Hepatocyte (in vitro differentiated cells): ENCODE data around the gene EPHB4. TPM values are rescaled to one million over a fixed set of nuclear protein-coding genes. Genes with fewer than 3 reads are reported as not detected.
"Not testable (repeated sequence)": the region's sequence is repeated elsewhere in the genome, so short reads cannot be mapped to it uniquely, and the experiment has no call there.

Experiments used
- DNase-seq: peaks from one replicate; pipeline ENCODE4 v3.0.0-alpha.2; 2016; ENCODE audit warnings: low spot score
- H2AFZ ChIP-seq: fragments of 200-600 bp; sonication (generic); 2 replicates; pipeline ENCODE4 v1.6.0; 2016; ENCODE audit warnings: antibody characterized with exemption, mild to moderate bottlenecking
- H3K27ac ChIP-seq: fragments of 200-600 bp; sonication (generic); 2 replicates; pipeline ENCODE4 v1.5.1; 2016; ENCODE audit warnings: mild to moderate bottlenecking
- H3K27me3 ChIP-seq: fragments of 200-600 bp; sonication (generic); 2 replicates; pipeline ENCODE4 v1.6.1; 2016
- H3K36me3 ChIP-seq: fragments of 200-600 bp; sonication (generic); replicated peaks from 2 replicates; pipeline ENCODE4 v1.5.1; 2016; ENCODE audit warnings: low read depth; ENCODE audit not compliant: insufficient read depth
- H3K4me1 ChIP-seq: fragments of 200-600 bp; sonication (generic); 2 replicates; pipeline ENCODE4 v1.5.1; 2016; ENCODE audit warnings: mild to moderate bottlenecking, moderate library complexity; ENCODE audit not compliant: insufficient read depth
- H3K4me2 ChIP-seq: fragments of 200-600 bp; sonication (generic); 2 replicates; pipeline ENCODE4 v1.6.0; 2016
- H3K4me3 ChIP-seq: fragments of 200-600 bp; sonication (generic); 2 replicates; pipeline ENCODE4 v1.5.1; 2016; ENCODE audit warnings: mild to moderate bottlenecking
- H3K79me2 ChIP-seq: fragments of 200-600 bp; sonication (generic); 2 replicates; pipeline ENCODE4 v1.6.0; 2017; ENCODE audit warnings: mild to moderate bottlenecking
- H3K9me2 ChIP-seq: fragments of 200-600 bp; sonication (generic); replicated peaks from 2 replicates; pipeline ENCODE4 v1.6.0; 2017; ENCODE audit warnings: mild to moderate bottlenecking; ENCODE audit not compliant: insufficient read depth
- H3K9me3 ChIP-seq: fragments of 200-600 bp; sonication (generic); 2 replicates; pipeline ENCODE4 v1.5.1; 2016; ENCODE audit warnings: low read depth, mild to moderate bottlenecking
- H4K20me1 ChIP-seq: fragments of 200-600 bp; sonication (generic); 2 replicates; pipeline ENCODE4 v1.6.0; 2016; ENCODE audit warnings: mild to moderate bottlenecking; ENCODE audit not compliant: insufficient read depth, poor library complexity, severe bottlenecking
- EZH2 ChIP-seq: fragments of 200-600 bp; sonication (generic); IDR thresholded peaks from 2 replicates; pipeline ENCODE4 v1.6.1; 2016; ENCODE audit warnings: antibody characterized with exemption, mild to moderate bottlenecking, borderline replicate concordance
- EZH2phosphoT487 ChIP-seq: fragments of 200-600 bp; sonication (generic); IDR thresholded peaks from one replicate; pipeline ENCODE4 v1.6.1; 2018; ENCODE audit warnings: antibody characterized with exemption, mild to moderate bottlenecking, low read depth, moderate library complexity; ENCODE audit not compliant: unreplicated experiment, severe bottlenecking
- WGBS: methylation state at CpG from one replicate; pipeline ENCODE4 v1.1.6; 2016; ENCODE audit warnings: low lambda C conversion rate; ENCODE audit errors: missing lambda C conversion rate; 5-methylcytosine and 5-hydroxymethylcytosine counted together
- polyA plus RNA-seq: library from polyadenylated mRNA; unstranded; fragments of >200 nt; fragmentation: Nextera tagmentation; extraction: Ambion mirVana; gene quantifications from 2 replicates; pipeline ENCODE4 v1.2.1, GENCODE V29; 2016
- total RNA-seq: library from RNA; depleted of rRNA; stranded (reverse); fragments of >200 nt; gene quantifications from 2 replicates; pipeline ENCODE4 v1.2.3, GENCODE V29; 2014
- TF ChIP-seq, protein P1 (sequence below): fragments of 200-600 bp; sonication (generic); IDR thresholded peaks from 2 replicates; pipeline ENCODE4 v1.5.1; 2016; ENCODE audit warnings: antibody characterized with exemption, mild to moderate bottlenecking; ENCODE audit not compliant: poor library complexity

The EPHB4 gene
- total and polyA plus RNA-seq, 2 experiments from 2014 or later, result 51.6 to 61.1 TPM

- 89% methylated on average over 16 of the region's 16 CpGs for WGBS
Observed at GRCh38 chr7:100765250-100765649, 62.1 kb downstream of the EPHB4 start.

GRCh38 chr7:100764841-100765240 is 62.5 kb downstream of the EPHB4 start:
- no peaks in the 10 kb centered on the region for H4K20me1 ChIP-seq
- no peaks in the 10 kb centered on the region for H3K4me1 ChIP-seq
- TF ChIP-seq, protein P1, sequence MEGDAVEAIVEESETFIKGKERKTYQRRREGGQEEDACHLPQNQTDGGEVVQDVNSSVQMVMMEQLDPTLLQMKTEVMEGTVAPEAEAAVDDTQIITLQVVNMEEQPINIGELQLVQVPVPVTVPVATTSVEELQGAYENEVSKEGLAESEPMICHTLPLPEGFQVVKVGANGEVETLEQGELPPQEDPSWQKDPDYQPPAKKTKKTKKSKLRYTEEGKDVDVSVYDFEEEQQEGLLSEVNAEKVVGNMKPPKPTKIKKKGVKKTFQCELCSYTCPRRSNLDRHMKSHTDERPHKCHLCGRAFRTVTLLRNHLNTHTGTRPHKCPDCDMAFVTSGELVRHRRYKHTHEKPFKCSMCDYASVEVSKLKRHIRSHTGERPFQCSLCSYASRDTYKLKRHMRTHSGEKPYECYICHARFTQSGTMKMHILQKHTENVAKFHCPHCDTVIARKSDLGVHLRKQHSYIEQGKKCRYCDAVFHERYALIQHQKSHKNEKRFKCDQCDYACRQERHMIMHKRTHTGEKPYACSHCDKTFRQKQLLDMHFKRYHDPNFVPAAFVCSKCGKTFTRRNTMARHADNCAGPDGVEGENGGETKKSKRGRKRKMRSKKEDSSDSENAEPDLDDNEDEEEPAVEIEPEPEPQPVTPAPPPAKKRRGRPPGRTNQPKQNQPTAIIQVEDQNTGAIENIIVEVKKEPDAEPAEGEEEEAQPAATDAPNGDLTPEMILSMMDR, result no peak
- no peak for TF ChIP-seq EZH2phosphoT487
- no peak for TF ChIP-seq EZH2
- no peaks in the 10 kb centered on the region for H3K36me3 ChIP-seq
- WGBS, result 83% methylated on average over 10 of the region's 10 CpGs
- H3K4me3 ChIP-seq, result no peak overlapping the region
- H3K27ac ChIP-seq, result no peak overlapping the region
- no peak overlapping the region for H3K4me2 ChIP-seq
- no peaks in the 10 kb centered on the region for H3K27me3 ChIP-seq
- H3K79me2 ChIP-seq, result no peaks in the 10 kb centered on the region
- no peaks in the 10 kb centered on the region for H3K9me3 ChIP-seq
- H3K9me2 ChIP-seq, result no peaks in the 10 kb centered on the region
- H2AFZ ChIP-seq, result no peak overlapping the region
- no peak for DNase-seq

More at GRCh38 chr7:100765250-100765649, 62.1 kb downstream of the EPHB4 start:
- Histone ChIP-seq H3K9me2 (no peaks in the 10 kb centered on the region), H3K36me3 (no peaks in the 10 kb centered on the region), H4K20me1 (no peaks in the 10 kb centered on the region), H3K79me2 (no peaks in the 10 kb centered on the region), H3K4me3 (no peak overlapping the region), H3K27me3 (no peaks in the 10 kb centered on the region), H3K4me1 (no peaks in the 10 kb centered on the region), H3K9me3 (no peaks in the 10 kb centered on the region), H3K27ac (no peak overlapping the region), H3K4me2 (no peak overlapping the region), H2AFZ (no peak overlapping the region)
- TF ChIP-seq EZH2phosphoT487, result no peak
- TF ChIP-seq EZH2, result no peak
- TF ChIP-seq, protein P1, result no peak
- DNase-seq, result no peak

DNA sequence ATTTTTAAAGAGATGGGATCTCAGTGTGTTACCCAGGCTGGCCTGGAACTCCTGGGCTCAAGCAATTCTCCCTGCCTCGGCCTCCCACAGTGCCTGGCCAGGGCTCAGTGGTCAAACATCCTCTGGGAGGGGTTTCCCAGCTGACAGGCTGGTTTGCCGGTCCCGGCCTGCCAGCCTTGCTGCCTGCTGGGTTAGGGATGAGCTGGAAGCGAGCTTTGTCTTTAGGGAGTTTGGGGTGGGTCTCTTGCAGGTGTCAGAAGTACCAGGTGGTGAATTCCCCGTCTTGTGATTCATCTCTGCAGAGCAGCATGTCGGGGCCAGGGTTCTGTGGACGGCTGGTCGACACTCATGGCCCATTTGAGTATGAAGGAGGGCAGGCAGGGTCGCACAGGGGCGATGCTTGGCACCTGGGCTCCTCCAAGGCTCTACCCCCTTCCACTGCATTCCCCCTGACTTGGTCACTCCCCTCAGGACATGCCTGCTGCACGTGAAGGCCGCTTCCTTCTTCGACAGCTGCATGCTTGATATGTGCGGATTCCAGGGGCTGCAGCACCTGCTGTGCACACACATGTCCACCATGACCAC is 63.7 kb downstream of the EPHB4 start:
- Histone ChIP-seq H4K20me1 (no peaks in the 10 kb centered on the region), H3K79me2 (no peaks in the 10 kb centered on the region), H3K36me3 (no peaks in the 10 kb centered on the region), H3K4me1 (no peaks in the 10 kb centered on the region), H3K4me3 (no peak overlapping the region), H3K9me2 (no peaks in the 10 kb centered on the region), H2AFZ (no peak overlapping the region), H3K4me2 (no peak overlapping the region), H3K27ac (no peak overlapping the region), H3K27me3 (no peaks in the 10 kb centered on the region), H3K9me3 (no peaks in the 10 kb centered on the region)
- TF ChIP-seq EZH2 (no peak), EZH2phosphoT487 (no peak)
- TF ChIP-seq, protein P1, result no peak
- WGBS, result 76% methylated on average over 14 of the region's 14 CpGs
- DNase-seq, result no peak

GRCh38 chr7:100762841-100763240 is 64.5 kb downstream of the EPHB4 start:
- not testable (repeated sequence) for H3K4me3 ChIP-seq, H3K9me2 ChIP-seq

More at GRCh38 chr7:100762841-100763240, 64.5 kb downstream of the EPHB4 start:
- not testable (repeated sequence) for H4K20me1 ChIP-seq, DNase-seq, H3K27me3 ChIP-seq, H3K79me2 ChIP-seq, H3K4me2 ChIP-seq, H3K4me1 ChIP-seq, H3K27ac ChIP-seq, H3K9me3 ChIP-seq, H3K36me3 ChIP-seq, H2AFZ ChIP-seq
- WGBS, result 83% methylated on average over 5 of the region's 5 CpGs
